ENCODE results near the gene RTP1.

DNA sequence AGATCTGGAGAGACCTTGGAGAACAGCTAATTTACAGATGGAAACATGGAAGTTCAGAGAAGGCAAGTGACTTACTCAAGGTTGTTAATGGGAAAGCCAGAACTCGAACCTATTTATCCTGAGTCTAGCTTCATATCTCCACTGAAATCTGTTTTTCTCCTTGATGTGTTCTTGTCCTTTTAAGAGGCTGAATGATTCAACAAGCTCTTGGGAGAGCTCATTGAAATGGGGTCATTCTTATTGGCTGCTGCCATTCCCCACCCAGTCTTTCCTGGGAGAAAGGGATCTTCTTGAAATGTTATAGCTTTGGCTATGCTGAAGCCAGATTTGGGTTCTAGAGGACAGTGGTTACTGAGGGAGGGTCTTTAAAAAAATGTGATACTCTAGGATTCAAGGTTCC lies 41.0 kb downstream of the RTP1 start:
- TF ChIP-seq, protein P1, sequence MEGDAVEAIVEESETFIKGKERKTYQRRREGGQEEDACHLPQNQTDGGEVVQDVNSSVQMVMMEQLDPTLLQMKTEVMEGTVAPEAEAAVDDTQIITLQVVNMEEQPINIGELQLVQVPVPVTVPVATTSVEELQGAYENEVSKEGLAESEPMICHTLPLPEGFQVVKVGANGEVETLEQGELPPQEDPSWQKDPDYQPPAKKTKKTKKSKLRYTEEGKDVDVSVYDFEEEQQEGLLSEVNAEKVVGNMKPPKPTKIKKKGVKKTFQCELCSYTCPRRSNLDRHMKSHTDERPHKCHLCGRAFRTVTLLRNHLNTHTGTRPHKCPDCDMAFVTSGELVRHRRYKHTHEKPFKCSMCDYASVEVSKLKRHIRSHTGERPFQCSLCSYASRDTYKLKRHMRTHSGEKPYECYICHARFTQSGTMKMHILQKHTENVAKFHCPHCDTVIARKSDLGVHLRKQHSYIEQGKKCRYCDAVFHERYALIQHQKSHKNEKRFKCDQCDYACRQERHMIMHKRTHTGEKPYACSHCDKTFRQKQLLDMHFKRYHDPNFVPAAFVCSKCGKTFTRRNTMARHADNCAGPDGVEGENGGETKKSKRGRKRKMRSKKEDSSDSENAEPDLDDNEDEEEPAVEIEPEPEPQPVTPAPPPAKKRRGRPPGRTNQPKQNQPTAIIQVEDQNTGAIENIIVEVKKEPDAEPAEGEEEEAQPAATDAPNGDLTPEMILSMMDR (IDR thresholded peaks at IDR 0.05), result no peak
- no peak for TF ChIP-seq POLR2A (IDR thresholded peaks at IDR 0.05)
